Liver (tissue), 3 donors: Measurements from ENCODE around the gene BPTF.

Experiments used
- CTCF ChIP-seq: fragments of 150-350 bp; IDR thresholded peaks from 2 replicates; pipeline ENCODE4 v1.5.1; 2017; ENCODE audit warnings: improper control_type of control experiment, low read depth, low read length; ENCODE audit not compliant: missing input control
- GABPA ChIP-seq, 2 donors: IDR thresholded peaks in 1 of 2; conservative IDR thresholded peaks in 1 of 2; 2 replicates each; pipeline ENCODE4 v1.6.1; 2016; ENCODE audit warnings: antibody characterized with exemption in 2 of 2, mild to moderate bottlenecking in 1 of 2, moderate library complexity in 1 of 2
- NR2F2 ChIP-seq: IDR thresholded peaks from 2 replicates; pipeline ENCODE4 v1.6.1; 2016; ENCODE audit warnings: antibody characterized with exemption
- RXRA ChIP-seq, 2 donors: IDR thresholded peaks; 2 replicates each; pipeline ENCODE4 v1.6.1; 2017 to 2018; ENCODE audit warnings: antibody characterized with exemption in 2 of 2, mild to moderate bottlenecking in 1 of 2
- TF ChIP-seq, protein P1 (sequence below): IDR thresholded peaks from 2 replicates; pipeline ENCODE4 v1.6.1; 2016; ENCODE audit warnings: antibody characterized with exemption, mild to moderate bottlenecking
- TF ChIP-seq, protein P2 (sequence below): IDR thresholded peaks from 2 replicates; pipeline ENCODE4 v1.6.1; 2016; ENCODE audit warnings: antibody characterized with exemption
- donor health status: healthy.
- donor health status: healthy.

- TF ChIP-seq CTCF (no peak), NR2F2 (no peak), RXRA (IDR thresholded peaks at IDR 0.05) (no peak), GABPA (IDR thresholded peaks at IDR 0.05 in 1 of 2, conservative IDR thresholded peaks at IDR 0.05 in 1 of 2) (no peak)
- TF ChIP-seq, protein P1, sequence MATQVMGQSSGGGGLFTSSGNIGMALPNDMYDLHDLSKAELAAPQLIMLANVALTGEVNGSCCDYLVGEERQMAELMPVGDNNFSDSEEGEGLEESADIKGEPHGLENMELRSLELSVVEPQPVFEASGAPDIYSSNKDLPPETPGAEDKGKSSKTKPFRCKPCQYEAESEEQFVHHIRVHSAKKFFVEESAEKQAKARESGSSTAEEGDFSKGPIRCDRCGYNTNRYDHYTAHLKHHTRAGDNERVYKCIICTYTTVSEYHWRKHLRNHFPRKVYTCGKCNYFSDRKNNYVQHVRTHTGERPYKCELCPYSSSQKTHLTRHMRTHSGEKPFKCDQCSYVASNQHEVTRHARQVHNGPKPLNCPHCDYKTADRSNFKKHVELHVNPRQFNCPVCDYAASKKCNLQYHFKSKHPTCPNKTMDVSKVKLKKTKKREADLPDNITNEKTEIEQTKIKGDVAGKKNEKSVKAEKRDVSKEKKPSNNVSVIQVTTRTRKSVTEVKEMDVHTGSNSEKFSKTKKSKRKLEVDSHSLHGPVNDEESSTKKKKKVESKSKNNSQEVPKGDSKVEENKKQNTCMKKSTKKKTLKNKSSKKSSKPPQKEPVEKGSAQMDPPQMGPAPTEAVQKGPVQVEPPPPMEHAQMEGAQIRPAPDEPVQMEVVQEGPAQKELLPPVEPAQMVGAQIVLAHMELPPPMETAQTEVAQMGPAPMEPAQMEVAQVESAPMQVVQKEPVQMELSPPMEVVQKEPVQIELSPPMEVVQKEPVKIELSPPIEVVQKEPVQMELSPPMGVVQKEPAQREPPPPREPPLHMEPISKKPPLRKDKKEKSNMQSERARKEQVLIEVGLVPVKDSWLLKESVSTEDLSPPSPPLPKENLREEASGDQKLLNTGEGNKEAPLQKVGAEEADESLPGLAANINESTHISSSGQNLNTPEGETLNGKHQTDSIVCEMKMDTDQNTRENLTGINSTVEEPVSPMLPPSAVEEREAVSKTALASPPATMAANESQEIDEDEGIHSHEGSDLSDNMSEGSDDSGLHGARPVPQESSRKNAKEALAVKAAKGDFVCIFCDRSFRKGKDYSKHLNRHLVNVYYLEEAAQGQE: no peak
- TF ChIP-seq, protein P2, sequence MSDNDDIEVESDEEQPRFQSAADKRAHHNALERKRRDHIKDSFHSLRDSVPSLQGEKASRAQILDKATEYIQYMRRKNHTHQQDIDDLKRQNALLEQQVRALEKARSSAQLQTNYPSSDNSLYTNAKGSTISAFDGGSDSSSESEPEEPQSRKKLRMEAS: no peak
Observed at GRCh38 chr17:67947325-67947813, 122.1 kb downstream of the BPTF start.
